GM21723 (cell line): ENCODE measurements around the gene COL21A1.
"Not testable (repeated sequence)": the region's sequence is repeated elsewhere in the genome, so short reads cannot be mapped to it uniquely, and the experiment has no call there.

ENCODE experiments used
- ATAC-seq: cut with Tn5 transposase; IDR thresholded peaks from one replicate; pipeline ENCODE4 v1.9.1; 2021; ENCODE audit warnings: mild to moderate bottlenecking, moderate library complexity; ENCODE audit not compliant: unreplicated experiment

COL21A1 gene

GRCh38 chr6:56246881-56247653 is at the start of gene COL21A1:
COL21A1 (minus strand) TSS chr6:56247580; CDS start chr6:56182618, 64,962 bp downstream.
- no peak for ATAC-seq

GRCh38 chr6:56293781-56294180 is 46.4 kb upstream of the COL21A1 start:
- ATAC-seq, result no peak

- ATAC-seq, result no peak
Measured at GRCh38 chr6:56292505-56293181, 45.3 kb upstream of the COL21A1 start.

GRCh38 chr6:56291302-56291917 is 44.0 kb upstream of the COL21A1 start:
- ATAC-seq, result no peak

GRCh38 chr6:56289721-56290120 is 42.3 kb upstream of the COL21A1 start:
- ATAC-seq, result no peak

GRCh38 chr6:56288347-56288746 is 41.0 kb upstream of the COL21A1 start:
- ATAC-seq, result no peak

- ATAC-seq, result no peak
Measured at GRCh38 chr6:56282391-56282790, 35.0 kb upstream of the COL21A1 start.

- ATAC-seq, result no peak
Measured at GRCh38 chr6:56280126-56280525, 32.7 kb upstream of the COL21A1 start.

- no peak for ATAC-seq
Measured at GRCh38 chr6:56279331-56280080, 32.1 kb upstream of the COL21A1 start.

- no peak for ATAC-seq
Measured at GRCh38 chr6:56278171-56278591, 30.8 kb upstream of the COL21A1 start.

- no peak for ATAC-seq
Measured at GRCh38 chr6:56270812-56271441, 23.5 kb upstream of the COL21A1 start.

GRCh38 chr6:56268266-56268665 is 20.9 kb upstream of the COL21A1 start:
- ATAC-seq, result no peak

- ATAC-seq, result no peak
Measured at GRCh38 chr6:56266011-56266410, 18.6 kb upstream of the COL21A1 start.

- no peak for ATAC-seq
Measured at GRCh38 chr6:56263596-56264315, 16.4 kb upstream of the COL21A1 start.

GRCh38 chr6:56260593-56260992 is 13.2 kb upstream of the COL21A1 start:
- not testable (repeated sequence) for ATAC-seq

- no peak for ATAC-seq
Measured at GRCh38 chr6:56259234-56260077, 12.1 kb upstream of the COL21A1 start.

- ATAC-seq, result no peak
Measured at GRCh38 chr6:56255349-56255748, 8.0 kb upstream of the COL21A1 start.

GRCh38 chr6:56250266-56250665 is 2.9 kb upstream of the COL21A1 start:
- no peak for ATAC-seq

GRCh38 chr6:56247654-56248122 is 308 bp upstream of the COL21A1 start:
- no peak for ATAC-seq
